K562 (cell line): ENCODE data around the gene CCDC200. TPM values are rescaled to one million over a fixed set of nuclear protein-coding genes. Genes with fewer than 3 reads are reported as not detected.

Source experiments
- CREB3 ChIP-seq: fragments of 450-650 bp; conservative IDR thresholded peaks from 2 replicates; pipeline ENCODE4 v1.6.1; 2016; ENCODE audit warnings: missing genetic modification characterization, low read depth, mild to moderate bottlenecking, missing compliant biosample characterization, moderate library complexity
- DACH1 ChIP-seq: fragments of 450-650 bp; IDR thresholded peaks from 2 replicates; pipeline ENCODE4 v1.6.1; 2018; ENCODE audit not compliant: partially characterized antibody
- KAT2B ChIP-seq: IDR thresholded peaks from one replicate; pipeline ENCODE4 v1.6.1; 2012; ENCODE audit warnings: low read depth, mild to moderate bottlenecking, control low read depth, inconsistent platforms, low read length, moderate library complexity
- KAT7 ChIP-seq: sonication (generic); formaldehyde crosslinking; IDR thresholded peaks from 2 replicates; pipeline ENCODE4 v1.8.0; 2022; ENCODE audit warnings: missing genetic modification reagents, mild to moderate bottlenecking, borderline replicate concordance
- KDM2B ChIP-seq: fragments of 250-450 bp; sonication (Bioruptor Pico); IDR thresholded peaks from 2 replicates; pipeline ENCODE4 v1.8.0; 2021; ENCODE audit warnings: mild to moderate bottlenecking, moderate library complexity
- MCM5 ChIP-seq: fragments of 450-650 bp; IDR thresholded peaks from 2 replicates; pipeline ENCODE4 v1.6.1; 2016; ENCODE audit warnings: low read depth
- MECOM ChIP-seq: fragments of 250-450 bp; sonication (Bioruptor Pico); IDR thresholded peaks from 2 replicates; pipeline ENCODE4 v1.8.0; 2022; ENCODE audit warnings: inconsistent platforms
- PATZ1 ChIP-seq: fragments of 250-450 bp; sonication (Bioruptor Pico); IDR thresholded peaks from 2 replicates; pipeline ENCODE4 v1.5.0; 2020; ENCODE audit warnings: mild to moderate bottlenecking, borderline replicate concordance
- PHB2 ChIP-seq: fragments of 450-650 bp; IDR thresholded peaks from 2 replicates; pipeline ENCODE4 v1.6.1; 2017; ENCODE audit warnings: low read depth
- RFX1 ChIP-seq: fragments of 450-650 bp; IDR thresholded peaks from 2 replicates; pipeline ENCODE4 v1.6.1; 2016; ENCODE audit warnings: mild to moderate bottlenecking, moderate library complexity
- SMARCB1 ChIP-seq: IDR thresholded peaks from 2 replicates; pipeline ENCODE4 v1.6.1; 2011; ENCODE audit warnings: improper control_type of control experiment, low read depth; ENCODE audit not compliant: insufficient read length
- SRSF1 ChIP-seq: fragments of 200-400 bp; formaldehyde crosslinking; IDR thresholded peaks from 2 replicates; pipeline ENCODE4 v1.6.1; 2017; ENCODE audit warnings: mild to moderate bottlenecking, low read depth, low read length, moderate library complexity
- TSC22D4 ChIP-seq: fragments of 450-650 bp; IDR thresholded peaks from 2 replicates; pipeline ENCODE4 v1.6.1; 2016; ENCODE audit warnings: missing genetic modification characterization, missing biosample characterization, control low read depth
- ZBTB7A ChIP-seq: IDR thresholded peaks from 2 replicates; pipeline ENCODE4 v1.6.1; 2011; ENCODE audit warnings: low read depth, mild to moderate bottlenecking, low read length, moderate library complexity, borderline replicate concordance; ENCODE audit not compliant: control insufficient read depth
- ZNF324 ChIP-seq: fragments of 250-450 bp; sonication (Bioruptor Pico); IDR thresholded peaks from 2 replicates; pipeline ENCODE4 v1.4.0; 2020; ENCODE audit warnings: mild to moderate bottlenecking
- ZNF584 ChIP-seq: fragments of 200-800 bp; sonication (Bioruptor generic); IDR thresholded peaks from 2 replicates; pipeline ENCODE4 v1.6.1; 2016; ENCODE audit warnings: low read depth, mild to moderate bottlenecking, missing genetic modification characterization, missing compliant biosample characterization
- polyA plus RNA-seq, 8 experiments: library from polyadenylated mRNA; depleted of rRNA in 4 of 8; stranded (reverse) in 5 of 8; unstranded in 3 of 8; fragments of >200 nt; fragmentation: Nextera tagmentation in 2 of 8; fragmentation: Illumina TruSeq in 1 of 8; extraction: Ambion mirVana in 2 of 8; extraction: Trizol in 1 of 8; gene quantifications; 2 replicates each; pipeline versions ENCODE4 v1.2.1 to v1.2.3, GENCODE V29; 2011 to 2014; ENCODE audit warnings: inconsistent platforms in 1 of 8, missing spikeins in 1 of 8
- total RNA-seq, 7 experiments: library from RNA; depleted of rRNA in 6 of 7; stranded (reverse); fragments of >200 nt in 6 of 7; fragmentation: Illumina TruSeq in 2 of 7; extraction: Trizol in 2 of 7; gene quantifications; 2 replicates each; pipeline versions ENCODE4 v1.2.1 to v1.2.3, GENCODE V29; 2011 to 2021; ENCODE audit warnings: low replicate concordance in 1 of 7
- TF ChIP-seq, protein P1 (sequence below): sonication (generic); formaldehyde crosslinking; IDR thresholded peaks from 2 replicates; pipeline ENCODE4 v1.8.0; 2023; ENCODE audit warnings: missing genetic modification reagents, mild to moderate bottlenecking, borderline replicate concordance

The CCDC200 gene
- total and polyA plus RNA-seq, 9 of the 15 experiments (the other 6 are each of a cell fraction or from before 2014, with no cell fraction given), result 0.14 TPM; not detected in 8

GRCh38 chr17:43171586-43172487 lies 56.6 kb downstream of the CCDC200 start (continued):
- TF ChIP-seq PATZ1 (CRISPR knock-in tag) (no peak), SMARCB1 (no peak), CREB3 (tag) (no peak; the same call in 1 of the 2 replicates), MECOM (CRISPR knock-in tag) (no peak), ZBTB7A (no peak), ZNF324 (CRISPR knock-in tag) (no peak), KAT2B (no peak), ZNF584 (CRISPR knock-in tag) (no peak), DACH1 (peak; percentile 38), RFX1 (no peak), PHB2 (no peak), TSC22D4 (tag) (no peak), KAT7 (CRISPR knock-in tag) (0 out of 2 replicates have a peak, but pooled peaks have one; percentile 40), SRSF1 (no peak), MCM5 (no peak), KDM2B (CRISPR knock-in tag) (no peak)
- TF ChIP-seq, protein P1, sequence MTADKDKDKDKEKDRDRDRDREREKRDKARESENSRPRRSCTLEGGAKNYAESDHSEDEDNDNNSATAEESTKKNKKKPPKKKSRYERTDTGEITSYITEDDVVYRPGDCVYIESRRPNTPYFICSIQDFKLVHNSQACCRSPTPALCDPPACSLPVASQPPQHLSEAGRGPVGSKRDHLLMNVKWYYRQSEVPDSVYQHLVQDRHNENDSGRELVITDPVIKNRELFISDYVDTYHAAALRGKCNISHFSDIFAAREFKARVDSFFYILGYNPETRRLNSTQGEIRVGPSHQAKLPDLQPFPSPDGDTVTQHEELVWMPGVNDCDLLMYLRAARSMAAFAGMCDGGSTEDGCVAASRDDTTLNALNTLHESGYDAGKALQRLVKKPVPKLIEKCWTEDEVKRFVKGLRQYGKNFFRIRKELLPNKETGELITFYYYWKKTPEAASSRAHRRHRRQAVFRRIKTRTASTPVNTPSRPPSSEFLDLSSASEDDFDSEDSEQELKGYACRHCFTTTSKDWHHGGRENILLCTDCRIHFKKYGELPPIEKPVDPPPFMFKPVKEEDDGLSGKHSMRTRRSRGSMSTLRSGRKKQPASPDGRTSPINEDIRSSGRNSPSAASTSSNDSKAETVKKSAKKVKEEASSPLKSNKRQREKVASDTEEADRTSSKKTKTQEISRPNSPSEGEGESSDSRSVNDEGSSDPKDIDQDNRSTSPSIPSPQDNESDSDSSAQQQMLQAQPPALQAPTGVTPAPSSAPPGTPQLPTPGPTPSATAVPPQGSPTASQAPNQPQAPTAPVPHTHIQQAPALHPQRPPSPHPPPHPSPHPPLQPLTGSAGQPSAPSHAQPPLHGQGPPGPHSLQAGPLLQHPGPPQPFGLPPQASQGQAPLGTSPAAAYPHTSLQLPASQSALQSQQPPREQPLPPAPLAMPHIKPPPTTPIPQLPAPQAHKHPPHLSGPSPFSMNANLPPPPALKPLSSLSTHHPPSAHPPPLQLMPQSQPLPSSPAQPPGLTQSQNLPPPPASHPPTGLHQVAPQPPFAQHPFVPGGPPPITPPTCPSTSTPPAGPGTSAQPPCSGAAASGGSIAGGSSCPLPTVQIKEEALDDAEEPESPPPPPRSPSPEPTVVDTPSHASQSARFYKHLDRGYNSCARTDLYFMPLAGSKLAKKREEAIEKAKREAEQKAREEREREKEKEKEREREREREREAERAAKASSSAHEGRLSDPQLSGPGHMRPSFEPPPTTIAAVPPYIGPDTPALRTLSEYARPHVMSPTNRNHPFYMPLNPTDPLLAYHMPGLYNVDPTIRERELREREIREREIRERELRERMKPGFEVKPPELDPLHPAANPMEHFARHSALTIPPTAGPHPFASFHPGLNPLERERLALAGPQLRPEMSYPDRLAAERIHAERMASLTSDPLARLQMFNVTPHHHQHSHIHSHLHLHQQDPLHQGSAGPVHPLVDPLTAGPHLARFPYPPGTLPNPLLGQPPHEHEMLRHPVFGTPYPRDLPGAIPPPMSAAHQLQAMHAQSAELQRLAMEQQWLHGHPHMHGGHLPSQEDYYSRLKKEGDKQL (CRISPR knock-in tag), result no peak
